HG02588 (cell line): ENCODE data around the gene RBM17.
"Not testable (repeated sequence)": the region's sequence is repeated elsewhere in the genome, so short reads cannot be mapped to it uniquely, and the experiment has no call there.

ENCODE experiments used
- ATAC-seq: cut with Tn5 transposase; IDR thresholded peaks from one replicate; pipeline ENCODE4 v1.9.1; 2021; ENCODE audit warnings: mild to moderate bottlenecking, moderate library complexity; ENCODE audit not compliant: unreplicated experiment

The RBM17 gene

DNA sequence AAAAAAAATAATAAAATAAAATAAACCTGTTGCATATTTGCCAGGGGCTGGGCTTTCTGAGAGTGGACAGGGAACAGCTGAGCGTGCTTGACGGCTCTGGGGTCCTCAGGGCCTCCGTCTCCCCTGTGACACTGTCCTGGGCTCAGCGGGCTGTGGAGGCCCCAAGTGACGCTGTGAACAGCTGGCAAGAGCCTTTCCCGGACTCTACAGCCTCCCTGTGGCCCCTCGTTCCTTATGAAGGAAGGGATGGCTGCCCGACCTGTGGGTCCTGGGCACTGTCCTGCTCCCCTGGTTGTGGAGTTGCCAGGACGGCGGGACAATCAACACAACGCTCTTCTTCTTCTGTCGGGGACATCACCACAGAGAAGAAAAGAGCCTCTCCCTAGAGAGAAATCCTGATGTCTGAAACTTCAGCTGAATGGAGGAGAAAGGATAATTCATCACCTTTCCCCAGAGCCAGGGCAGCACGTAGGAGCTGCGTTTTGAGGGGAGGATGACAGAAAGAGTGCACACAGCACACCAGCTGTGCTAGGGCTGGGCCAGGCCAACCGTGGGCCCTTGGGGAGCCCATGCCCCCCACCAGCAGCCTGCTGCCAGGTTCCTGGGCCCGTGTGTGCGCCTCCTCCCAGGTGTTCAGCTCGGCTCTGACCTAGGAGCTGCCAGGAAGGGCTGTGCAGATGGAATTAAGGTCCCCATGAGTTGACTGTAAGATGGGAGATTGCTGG is 45.4 kb downstream of the RBM17 start:
- no peak for ATAC-seq

DNA sequence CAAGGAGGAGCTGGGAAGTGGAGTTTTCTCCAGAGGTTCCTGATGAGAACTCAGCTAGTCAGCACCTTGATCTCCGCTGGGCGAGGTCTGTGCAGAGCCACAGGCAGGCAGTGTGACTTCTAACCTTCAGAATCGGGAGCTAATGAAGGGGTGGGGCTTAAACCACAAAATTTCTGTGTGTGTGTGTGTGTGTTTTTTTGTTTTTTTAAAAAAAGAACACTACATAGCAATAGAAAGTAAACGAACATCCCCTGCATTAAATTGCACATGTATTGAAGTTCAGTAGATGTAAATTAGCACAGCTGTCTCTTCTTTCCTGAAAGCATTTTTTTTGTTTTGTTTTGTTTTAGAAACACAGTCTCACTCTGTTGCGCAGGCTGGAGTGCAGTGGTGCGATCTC is 46.2 kb downstream of the RBM17 start:
- ATAC-seq = no peak

DNA sequence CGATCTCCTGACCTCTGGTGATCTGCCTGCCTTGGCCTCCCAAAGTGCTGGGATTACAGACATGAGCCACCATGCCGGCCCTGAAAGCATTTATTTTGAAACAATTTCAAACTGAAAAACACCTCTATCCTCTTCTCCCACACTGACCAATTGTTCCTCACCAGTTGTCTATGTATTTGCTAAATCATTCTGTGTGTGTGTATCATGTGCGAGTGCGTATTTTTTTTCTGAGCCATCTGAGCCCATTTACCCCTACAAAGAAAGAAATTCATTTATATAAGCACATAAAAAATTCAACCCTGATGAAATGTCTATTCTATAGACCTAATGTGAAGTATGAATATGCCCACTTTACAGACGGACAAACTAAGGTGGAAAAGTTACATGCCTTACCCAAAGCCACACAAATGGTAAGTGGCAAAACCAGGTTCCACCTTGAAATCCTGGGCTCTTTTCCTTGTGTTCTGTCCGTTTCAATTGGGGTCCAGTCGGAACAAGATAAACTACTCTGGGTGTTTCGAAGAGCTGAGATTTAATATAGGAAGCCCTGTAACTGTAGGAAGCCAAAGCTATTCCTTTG is 46.8 kb downstream of the RBM17 start:
- no peak for ATAC-seq

DNA sequence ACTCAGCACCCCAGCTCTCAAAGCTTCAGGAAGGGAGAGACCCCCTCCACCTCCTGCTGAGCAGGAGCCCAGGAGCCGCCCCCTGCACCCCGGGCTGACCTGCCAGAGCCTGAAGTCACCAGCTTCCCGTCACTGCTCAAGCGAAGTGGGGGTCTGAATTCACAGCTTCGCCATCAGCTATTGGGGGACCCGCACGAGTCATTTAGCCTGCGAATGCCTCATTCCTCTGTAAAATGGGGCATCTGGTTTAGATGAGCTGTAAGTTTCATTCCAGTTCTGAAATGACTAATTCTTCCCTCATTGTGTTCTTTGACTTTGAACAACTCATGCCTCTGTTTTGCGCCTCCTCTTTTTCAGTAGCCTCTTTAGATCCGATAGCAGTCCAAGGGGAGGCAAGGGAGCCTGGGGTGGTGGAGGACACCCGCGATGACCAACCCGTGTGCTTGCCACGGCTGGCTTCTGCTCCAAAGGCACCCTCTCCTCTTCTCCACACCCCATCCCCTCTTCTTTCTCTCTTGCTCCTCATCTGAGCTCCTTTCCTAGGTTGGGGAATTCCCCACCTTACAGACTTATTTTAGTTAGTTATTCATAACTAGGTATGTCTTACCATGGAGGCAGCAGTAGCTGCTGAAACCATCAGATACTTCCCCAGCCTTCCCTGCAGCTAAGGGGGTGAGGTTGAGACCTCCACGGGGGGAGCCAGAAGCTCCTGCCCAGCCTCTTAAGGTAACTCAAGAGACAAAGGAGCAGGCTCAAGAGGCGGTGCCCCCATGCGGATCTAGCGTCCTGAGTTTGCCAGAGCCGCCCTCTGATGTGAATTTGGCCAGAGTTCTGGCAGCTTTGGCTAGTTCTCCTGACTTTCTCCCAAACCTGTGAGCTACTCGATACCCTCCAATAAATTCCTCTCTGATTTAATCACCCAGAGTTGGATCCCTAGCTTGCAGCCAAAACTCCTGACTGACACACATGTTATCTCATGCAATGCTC is 47.7 kb downstream of the RBM17 start:
- ATAC-seq = peak; percentile 52

DNA sequence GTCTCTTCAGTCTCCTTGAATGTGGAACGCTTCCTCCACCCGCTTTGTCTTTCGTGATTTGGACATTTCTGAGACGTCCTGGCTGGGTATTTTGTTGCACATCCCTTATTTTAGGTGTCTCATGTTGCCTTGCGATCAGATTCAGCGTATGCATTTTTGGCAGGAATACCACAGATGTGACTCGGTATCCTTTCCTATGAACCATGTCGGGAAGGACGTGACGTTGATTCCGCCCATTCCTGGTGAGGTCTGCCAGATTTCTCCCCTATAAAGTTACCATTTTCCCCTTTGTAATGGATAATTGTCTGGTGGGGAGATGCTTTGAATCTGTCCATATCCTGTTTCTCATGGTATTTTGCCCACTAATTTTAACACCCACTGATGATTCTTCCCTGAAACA is 49.6 kb downstream of the RBM17 start:
- no peak for ATAC-seq

DNA sequence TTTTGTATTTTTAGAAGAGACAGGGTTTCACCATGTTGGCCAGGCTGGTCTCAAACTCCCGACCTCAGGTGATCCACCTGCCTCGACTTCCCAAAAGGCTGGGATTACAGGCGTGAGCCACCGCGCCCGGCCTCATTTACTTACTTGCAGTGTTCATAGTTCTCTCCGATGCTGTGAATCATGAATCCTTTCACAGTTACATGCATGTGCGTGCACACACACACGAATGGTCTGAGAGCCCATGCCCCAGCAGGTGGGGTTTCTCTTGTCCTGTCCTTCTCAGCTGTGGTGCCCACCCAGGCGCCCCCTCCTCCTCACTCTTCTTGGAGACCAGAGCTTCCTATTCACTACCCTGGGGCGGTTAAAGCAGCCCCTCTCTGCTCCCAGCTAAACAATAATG is 50.6 kb downstream of the RBM17 start:
- no peak for ATAC-seq

DNA sequence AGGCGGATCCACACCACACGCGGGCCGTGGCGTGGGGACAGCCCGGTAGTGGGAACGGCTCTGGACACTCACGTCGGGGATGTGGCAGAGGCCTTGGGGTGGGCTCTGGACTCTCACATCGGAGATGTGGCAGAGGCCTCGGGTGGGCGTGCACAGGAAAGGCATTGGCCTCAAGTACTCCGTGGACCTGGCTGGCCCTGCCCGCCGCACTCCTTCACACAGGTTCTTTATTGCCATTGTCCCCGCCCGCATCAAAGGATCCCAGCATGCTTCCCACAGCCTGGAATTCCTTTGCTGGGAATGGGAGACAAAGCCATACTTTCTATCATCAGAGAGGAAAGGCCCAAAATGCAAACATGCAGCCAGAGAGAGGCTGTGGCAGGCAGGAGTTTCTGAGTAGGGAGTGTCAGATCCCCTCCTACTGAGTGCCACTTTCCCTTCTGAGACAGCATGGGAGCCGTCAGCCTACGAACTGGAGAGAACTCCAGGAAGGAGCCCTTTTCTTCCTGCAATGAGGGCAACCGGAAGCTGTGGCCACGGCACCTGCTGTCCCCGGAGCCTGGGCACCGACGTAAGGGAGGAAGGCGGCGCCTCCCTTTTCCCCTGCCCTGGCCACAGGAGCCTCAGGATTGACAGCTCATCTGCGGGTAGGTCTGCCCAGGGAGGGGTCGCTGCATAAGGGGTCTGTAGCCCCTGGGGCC is 51.5 kb downstream of the RBM17 start:
- no peak for ATAC-seq

DNA sequence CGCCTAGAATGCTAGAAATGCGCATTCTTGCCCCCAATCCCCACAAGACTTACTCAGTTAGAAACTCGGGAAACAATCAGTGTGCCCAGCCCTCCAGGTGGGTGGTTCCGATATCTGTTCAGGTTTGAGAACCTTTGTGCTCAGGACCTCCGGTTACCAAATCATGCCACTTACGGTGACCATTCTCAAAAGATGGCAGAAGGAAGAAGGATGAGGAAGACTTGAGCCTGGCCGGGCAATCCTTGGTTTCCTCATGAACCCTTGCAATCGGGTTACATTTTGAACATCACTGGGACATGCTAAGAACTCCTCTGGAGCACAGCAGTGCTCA is 52.1 kb downstream of the RBM17 start:
- no peak for ATAC-seq

DNA sequence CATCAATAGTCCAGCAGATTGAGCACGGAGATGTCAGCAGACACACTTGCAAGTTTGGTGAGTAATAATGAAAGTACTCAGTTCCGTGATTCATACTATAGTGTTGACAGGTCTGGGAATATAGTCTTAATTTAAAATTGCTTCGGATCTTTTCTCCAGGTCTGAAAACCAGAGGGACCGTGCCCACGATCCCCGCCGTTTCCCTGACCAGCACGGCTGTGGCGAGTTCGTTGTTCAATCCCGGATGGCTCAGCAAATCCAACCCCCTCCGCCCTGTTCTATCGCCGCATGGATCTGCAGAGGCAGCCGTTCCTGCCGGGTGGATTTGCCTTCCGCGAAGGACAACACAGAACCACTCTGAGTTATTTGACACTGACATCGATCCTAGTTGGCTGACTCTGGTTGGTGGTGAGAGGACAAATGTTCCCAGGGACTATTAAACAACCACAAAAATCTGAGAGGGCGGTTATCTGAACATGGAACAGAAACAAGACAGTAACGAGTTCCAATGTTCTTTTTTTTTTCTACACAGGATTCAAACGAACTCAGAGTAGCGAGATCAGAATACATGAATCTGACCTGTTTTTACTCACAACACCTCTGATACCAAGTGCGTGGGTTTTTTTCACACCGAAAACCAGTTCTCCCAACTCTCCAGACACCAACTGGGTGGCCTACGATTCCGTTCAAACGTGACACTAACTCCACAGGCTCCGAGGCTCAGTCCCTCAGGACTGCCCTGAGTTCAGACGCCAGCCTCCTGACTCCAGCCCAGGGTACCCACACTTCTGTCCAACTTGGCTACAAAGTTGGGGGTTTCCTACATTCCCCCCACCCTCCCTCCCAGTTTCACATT is 52.7 kb downstream of the RBM17 start:
- ATAC-seq = peak; percentile 55

DNA sequence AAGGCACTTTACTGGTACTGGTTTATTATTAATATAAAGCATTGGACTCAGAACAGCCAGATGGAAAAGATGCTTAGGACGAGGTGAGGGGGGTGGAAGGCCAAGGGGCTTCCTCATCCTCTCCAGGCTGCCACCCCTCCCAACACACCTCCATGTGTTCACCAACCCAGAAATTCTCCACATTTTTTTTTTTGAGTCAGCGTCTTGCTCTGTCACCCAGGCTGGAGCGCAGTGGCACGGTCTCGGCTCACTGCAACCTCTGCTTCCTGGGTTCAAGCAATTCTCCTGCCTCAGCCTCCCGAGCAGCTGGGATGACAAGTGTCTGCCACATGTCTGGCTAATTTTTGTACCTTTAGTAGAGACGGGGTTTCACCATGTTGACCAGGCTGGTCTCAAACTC is 53.4 kb downstream of the RBM17 start:
- not testable (repeated sequence) for ATAC-seq

DNA sequence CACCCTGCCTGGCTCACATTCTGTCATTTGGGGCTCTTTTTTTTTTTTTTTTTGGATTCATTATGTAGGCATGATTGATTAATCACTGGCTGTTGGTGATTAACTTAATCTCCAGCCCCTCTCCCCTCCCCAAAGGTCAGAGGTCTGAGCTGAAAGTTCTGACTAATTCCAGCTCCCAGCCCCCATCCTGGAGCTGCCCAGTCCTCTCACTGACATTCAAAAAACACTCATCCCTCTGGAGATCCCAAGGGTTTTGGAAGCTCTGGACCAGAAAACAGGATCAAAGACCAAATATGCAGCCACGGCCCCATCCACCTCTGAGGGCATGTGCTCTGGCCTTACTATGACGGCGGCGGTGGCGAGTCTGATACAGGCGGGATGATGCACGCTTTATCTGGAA is 53.8 kb downstream of the RBM17 start:
- no peak for ATAC-seq

DNA sequence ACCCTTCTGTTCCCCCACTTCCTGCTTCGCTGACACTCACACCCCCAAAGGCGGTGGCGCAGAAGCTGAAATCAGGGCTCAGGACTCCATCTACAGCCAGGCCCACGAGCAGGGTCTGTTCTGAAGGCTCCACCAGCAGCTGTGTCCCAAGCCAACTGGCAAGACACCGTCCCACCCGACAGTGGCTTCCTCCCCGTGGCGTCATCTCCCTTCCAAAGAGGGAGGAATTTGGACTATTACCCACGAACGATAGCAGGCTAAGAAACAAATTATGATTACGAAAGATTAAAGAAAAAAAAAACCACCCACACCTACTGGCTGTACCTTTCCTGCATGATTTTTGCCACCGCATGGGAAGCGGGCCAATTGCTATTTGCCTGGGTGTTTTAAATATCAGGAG is 54.3 kb downstream of the RBM17 start:
- no peak for ATAC-seq

DNA sequence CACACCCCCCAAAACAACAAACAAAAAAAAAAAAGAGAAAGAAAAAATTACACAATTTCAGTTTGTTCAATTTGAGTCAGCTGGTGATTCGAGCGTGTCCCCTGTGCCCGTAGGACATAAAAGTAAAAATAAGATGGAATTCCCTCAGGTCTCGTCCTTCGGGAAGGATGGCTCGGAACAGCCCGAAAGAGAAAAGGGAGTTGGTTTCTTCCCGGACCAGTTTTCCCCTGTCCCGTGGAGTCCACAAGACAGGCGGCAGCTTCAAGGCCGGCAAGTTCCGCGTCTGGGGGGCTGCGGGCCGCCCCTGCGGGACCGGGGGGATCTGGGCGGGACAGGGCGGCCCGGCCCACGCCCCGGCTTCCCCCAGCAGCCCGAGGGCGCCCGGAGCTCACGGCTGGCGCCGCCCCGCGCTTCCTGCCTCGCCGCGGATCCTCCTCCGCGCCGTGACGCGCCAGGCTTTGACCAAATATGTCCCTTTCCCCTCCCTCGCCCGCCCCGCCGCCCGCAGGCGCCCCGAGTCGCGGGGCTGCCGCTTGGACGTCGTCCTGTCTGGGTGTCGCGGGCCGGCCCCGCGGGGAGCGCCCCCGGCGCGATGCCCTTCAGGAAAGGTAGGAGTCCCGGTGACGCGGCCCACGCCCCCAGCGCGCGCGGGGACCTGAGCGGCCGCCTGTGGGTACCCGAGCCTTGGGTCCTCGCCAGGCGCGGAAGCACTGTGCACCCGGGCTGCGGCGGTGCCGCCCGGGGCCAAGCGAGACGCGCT is 55.8 kb downstream of the RBM17 start:
- peak; percentile 68 for ATAC-seq

DNA sequence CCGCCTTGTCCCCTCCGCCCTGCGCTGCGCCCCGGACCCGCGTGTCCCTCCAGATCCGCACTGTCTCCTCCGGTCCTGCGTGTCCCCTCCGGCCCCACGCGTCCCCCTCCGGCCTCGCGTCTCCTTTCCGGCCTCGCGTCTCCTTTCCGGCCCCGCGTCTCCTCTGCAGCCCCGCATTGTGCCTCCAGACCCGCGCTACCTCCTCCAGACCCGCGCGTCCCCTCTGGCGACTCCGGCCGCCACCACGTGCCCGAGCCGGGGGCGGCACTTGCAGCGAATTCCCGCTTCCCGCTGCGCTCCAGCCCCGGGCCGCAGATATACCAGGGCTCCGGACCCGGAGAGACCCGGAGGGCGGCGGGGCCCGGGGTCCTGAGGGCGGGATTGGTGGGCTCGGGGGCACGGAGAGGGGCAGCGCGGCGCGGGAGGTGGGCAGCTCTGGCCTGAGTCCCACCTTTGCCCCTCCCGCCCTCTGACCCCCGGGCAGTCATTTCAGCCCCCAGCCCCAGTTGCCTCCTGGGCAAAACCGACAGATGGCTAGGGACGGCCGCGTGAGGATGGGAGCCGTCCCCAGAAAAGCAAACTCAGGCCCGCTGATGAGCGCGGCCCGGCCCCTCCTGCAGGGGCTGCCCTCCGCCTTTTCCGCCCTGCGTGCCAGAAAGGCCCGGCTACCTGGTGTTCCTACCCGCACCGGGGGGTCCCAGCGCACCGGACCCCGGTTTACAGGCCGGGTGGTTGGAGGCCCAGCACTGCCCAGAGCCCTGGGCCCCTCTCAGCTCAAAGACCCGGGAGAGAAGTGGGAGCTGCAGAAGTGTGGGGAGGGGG is 56.5 kb downstream of the RBM17 start:
- no peak for ATAC-seq

DNA sequence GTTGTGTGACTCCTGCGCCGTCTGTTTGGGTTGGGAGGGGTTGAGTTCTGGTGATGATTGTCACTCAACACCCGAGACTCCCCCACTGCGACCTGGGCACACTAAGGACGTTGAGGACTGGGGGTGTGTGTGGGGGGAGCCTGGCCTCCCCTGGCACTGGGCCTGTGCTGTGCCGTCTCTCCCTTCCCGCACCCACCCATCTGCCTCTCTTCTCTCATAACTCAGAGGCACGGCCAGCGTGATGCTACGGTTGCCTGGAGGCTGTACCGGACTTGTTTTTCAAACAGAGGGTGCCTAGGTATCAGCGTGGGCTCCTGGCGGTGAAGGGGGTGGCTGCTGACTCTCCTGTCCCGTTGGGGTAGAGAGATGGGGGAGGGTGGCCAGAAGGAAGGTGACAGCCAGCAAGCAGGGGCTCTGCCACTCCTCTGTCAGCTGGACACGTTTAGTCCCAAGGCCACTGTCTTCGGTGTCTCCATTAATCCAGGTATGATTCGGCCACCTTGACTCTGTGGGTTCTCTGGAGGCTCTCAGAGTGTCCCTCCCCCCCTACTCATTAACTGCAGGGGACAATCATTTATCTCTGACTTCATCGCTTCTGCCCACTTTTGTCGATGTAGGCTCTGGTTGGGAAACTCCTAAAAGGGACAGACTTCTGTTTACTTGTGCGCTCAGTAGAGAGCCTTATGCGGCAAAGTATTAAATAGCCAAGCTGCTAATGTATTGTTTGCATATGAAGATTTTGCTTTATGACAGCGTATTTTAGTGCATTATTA is 57.4 kb downstream of the RBM17 start:
- ATAC-seq = no peak

DNA sequence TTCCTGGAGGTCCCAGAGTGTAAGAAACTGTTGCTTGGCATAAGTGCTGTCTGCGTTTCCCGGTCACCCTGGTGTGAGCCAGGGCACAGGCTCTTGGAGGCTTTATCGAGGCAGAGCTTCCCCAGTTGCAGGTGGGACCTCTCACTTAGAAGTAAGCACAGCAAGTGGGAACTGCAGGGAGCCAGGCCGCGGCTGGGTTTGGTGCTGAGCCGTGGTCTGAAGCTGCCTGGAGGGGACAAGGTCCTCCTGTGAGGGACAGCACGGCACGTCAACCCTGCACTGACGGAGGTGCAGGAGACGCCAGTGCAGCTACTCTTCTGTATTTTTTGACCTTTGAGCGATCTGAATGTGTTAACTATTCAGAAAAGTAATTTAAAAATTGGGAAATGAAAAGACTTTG is 58.1 kb downstream of the RBM17 start:
- no peak for ATAC-seq

DNA sequence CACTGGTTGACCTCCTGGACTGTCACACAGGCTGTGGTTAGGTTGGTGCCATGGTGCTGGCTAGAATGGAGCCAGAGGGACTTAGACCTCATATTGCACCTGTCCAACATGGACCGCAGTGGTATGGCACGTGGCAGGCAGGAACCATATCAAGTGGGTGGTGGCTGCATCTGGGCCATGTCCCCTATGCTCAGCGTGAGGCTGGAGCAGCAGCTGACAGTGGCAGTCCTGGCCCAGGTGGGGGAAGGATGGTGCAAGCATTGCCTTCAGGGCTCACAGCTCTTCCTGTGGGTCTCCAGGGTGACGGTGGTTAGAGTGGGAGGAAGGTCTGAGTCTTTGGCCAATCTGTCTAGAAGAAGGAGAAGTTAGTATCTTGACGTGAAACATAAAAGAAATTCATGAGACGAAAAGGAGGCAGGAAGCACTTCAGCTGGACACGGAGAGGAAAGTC is 59.4 kb downstream of the RBM17 start:
- ATAC-seq = no peak

DNA sequence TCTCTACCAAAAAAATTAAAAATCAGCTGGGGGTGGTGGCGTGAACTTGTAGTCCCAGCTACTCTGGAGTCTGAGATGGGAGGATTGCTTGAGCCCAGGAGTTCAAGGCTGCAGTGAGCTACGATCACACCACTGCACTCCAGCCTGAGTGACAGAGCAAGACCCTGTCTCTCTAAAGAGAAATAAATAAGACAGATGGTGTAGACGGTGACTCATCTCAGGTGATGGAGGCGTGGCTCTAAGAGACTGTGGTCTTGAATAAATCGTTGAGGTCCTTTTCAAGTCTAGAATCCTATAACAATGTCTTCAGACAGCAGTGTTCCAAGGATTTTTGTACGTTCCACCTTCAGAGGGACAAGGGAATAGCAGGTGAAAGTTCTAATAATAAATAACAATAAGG is 60.1 kb downstream of the RBM17 start:
- ATAC-seq = no peak
